ENCODE data around the gene VWA8.
A peak's percentile ranks its signal among the peaks of the same experiment; 100 is the strongest.
"Not testable (repeated sequence)": the region's sequence is repeated elsewhere in the genome, so short reads cannot be mapped to it uniquely, and the experiment has no call there.

The VWA8 gene

DNA sequence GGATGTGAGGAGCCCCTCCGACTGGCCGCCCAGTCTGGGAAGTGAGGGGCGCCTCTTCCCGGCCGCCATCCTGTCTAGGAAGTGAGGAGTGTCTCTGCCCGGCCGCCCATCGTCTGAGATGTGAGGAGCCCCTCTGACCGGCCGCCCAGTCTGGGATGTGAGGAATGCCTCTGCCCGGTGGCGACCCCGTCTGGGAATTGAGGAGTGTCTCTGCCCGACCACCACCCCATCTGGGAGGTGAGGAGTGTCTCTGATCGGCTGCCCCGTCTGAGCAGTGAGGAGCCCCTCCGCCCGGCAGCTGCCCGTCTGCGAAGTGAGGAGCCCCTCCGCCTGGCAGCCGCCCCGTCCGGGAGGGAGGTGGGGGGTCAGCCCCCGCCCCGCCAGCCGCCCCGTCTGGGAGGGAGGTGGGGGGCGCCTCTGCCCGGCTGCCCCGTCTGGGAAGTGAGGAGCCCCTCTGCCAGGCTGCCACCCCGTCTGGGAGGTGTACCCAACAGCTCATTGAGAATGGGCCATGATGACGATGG lies 389.0 kb downstream of the VWA8 start:
- DNase-seq = not testable (repeated sequence)

GRCh38 chr13:41568972-41569351 lies 391.9 kb downstream of the VWA8 start:
- DNase-seq = no peak

DNA sequence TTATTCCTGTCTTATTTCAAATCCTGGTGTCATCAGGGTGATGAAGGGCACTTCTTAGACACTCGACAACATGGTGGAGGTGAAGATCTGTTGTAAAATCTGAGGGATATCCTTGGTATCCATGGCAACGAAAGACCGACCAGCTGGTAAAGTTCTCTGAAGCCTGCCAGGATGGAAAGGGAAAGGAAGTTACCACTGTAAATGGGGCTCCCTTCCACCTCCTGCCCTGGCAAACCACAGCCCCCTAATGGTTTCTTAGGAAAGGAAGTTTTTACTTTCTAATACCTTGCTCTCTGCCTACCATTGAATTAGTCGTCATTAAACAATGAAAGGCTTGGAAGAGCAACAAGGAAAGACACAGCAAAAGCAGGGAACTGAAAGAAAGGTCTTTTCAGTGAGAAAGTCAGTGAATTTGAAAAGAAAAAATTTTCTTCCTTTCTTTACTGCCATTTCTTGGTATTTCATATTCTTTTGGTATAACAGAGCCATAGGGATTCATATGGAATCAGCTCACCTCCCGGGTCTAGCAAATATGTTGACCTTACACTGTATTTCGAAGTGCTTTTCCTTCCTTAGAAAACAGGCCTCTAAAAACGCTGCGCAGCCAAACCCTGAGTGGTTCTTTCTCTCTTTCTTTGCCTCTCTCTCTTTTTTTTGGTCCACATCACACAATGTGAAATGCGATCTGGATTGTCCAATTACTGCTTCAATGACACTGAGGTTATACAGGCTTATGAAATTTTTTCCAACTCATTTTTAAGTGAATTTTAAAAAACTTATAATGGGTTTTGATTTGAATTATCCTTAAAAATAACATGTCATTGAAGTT lies 392.6 kb downstream of the VWA8 start:
- DNase-seq = no peak

- no peak for DNase-seq
Observed at GRCh38 chr13:41567363-41567762, 393.5 kb downstream of the VWA8 start.

DNA sequence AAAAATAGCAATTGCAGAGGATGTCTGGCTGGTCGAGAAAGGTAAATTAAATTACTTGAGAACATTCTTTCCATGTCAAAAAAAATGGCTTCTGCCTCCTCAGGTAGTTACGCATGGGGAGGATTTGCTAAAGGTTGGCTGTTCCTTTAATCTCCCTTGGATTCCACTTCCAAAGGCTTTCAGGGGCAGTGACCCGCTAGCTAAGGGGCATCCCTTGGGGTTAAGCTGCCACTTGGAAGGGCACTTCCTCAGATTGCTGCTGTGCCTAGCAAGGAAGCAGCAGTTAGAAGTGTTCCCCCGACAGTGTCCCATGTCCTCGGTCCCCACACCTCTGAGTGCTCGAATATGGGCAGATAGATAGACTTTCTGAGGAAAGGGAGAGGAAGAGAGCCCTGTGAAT lies 395.1 kb downstream of the VWA8 start:
- no peak for DNase-seq

GRCh38 chr13:41565216-41565615 lies 395.7 kb downstream of the VWA8 start:
- DNase-seq = no peak

- no peak for DNase-seq
Observed at GRCh38 chr13:41563984-41564365, 396.9 kb downstream of the VWA8 start.

DNA sequence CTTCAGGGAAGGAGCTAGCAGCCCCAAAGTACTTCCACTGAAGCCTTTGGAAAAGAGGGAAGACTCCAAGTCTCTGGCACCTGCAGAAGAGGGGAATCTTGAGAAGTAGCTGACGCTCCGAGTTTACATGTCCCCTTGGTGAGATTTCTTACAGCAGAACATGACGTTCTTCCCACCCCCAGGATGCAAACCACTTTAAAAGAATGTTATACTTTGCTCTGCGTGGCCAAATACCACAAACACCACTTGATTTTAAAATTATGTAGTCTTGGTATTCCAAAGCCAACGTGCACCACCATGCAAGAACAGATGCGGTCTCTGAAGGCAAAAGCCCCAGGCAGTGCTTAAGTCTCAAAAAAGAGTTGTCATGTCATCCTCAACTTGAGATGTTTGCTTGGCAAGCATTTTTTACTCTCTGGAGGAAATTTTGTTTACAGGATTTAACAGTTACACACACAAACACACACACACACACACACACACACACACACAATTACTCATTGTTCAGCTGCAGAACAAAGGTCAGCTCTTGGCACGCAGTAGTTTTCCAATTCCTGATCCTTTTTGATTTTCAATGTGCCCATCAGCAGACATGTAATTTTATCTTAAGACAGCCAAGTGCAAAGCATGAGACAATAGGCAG lies 397.4 kb downstream of the VWA8 start:
- DNase-seq = no peak

- no peak for DNase-seq
Observed at GRCh38 chr13:41562541-41563178, 398.2 kb downstream of the VWA8 start.

- DNase-seq = no peak
Observed at GRCh38 chr13:41562083-41562482, 398.8 kb downstream of the VWA8 start.

GRCh38 chr13:41561170-41561569 lies 399.7 kb downstream of the VWA8 start:
- no peak for DNase-seq

GRCh38 chr13:41558781-41559560 lies 401.9 kb downstream of the VWA8 start:
- DNase-seq = no peak

DNA sequence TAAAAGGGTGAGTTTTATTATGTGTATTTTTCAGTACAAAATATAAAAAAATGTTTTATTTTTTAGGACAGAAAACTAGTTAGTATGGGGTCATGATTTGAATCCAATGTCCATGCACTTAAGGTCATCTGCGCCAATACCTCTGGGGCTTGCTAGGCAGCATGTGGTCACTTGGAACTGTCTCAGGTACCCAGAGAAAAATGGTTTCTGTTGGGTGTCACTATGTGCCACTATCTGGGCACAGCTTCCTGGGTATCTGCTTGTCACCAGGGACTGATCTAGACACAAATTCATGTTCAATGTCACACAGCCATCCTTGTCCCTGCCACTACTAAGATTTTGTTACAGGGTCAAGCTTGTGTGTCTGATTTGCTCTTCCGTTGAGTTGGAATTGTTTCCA lies 403.2 kb downstream of the VWA8 start:
- DNase-seq = no peak

- peak; percentile 54 to 65 for DNase-seq
Observed at GRCh38 chr13:41554626-41555386, 406.1 kb downstream of the VWA8 start.

DNA sequence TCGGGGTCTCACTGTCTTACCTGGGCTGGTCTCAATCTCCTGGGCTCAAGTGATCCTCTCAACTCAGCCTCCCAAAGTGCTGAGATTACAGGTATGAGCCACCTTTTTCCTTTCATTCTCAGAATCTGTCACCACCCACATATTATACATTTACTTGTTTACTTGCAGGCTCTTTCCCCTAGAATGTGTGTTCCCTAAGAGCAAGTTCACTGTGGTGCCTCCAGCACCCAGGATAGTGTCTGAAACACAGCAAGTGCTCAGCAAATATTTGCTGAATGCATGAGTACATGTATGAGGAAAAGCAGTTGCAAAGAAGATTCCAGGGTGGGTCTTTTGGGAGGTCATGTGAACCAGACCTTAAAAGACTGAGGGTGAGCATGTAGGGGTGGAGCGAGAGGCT lies 406.7 kb downstream of the VWA8 start:
- DNase-seq = peak in 1 of 2 experiments; percentile 32

- no peak for DNase-seq
Observed at GRCh38 chr13:41552031-41552430, 408.9 kb downstream of the VWA8 start.

DNA sequence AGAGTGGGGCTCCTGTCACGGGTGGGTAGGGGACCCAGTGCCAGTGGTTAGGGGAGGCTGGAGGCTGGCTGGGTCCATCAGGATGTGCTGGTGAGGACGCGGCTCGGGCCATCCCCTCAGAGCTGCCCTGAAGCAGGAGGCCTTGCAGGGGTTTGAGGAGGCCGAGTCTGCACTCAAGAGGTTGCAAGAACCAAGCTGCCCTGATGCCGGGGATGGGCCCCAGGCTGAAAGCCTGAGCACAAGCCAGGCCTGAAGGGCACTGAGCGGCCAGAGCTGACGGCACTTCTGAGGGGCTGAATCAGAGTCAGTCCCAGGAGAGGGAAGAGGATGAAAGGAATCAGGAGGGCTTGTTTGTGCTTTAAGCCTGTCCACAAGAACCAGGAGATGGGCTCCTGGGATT lies 410.6 kb downstream of the VWA8 start:
- no peak for DNase-seq

GRCh38 chr13:41549491-41549890 lies 411.4 kb downstream of the VWA8 start:
- no peak for DNase-seq

- DNase-seq = no peak
Observed at GRCh38 chr13:41548910-41549309, 412.0 kb downstream of the VWA8 start.

DNA sequence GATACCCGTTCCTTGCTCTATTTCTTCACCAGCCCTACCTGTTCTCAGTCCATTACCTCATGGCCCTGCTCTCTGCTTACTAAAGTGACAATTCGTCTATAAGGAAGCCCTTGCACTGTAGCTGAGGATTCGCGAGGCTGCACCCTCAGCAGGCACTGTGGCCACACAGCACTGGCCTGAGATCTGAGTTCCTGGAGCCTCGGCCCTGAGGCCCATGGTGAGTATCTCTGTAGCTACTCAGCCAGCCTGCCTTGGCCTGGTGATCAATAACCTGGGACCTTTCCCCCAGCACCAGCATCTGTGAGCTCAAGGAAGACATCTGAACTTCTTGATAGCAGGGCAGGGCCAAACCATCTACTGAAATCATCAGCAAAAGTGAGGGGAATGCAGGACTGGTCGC lies 412.9 kb downstream of the VWA8 start:
- DNase-seq = no peak

GRCh38 chr13:41547251-41548000 lies 413.5 kb downstream of the VWA8 start:
- no peak for DNase-seq
